ENCODE data around the gene LUC7L2. TPM values are rescaled to one million over a fixed set of nuclear protein-coding genes. Genes with fewer than 3 reads are reported as not detected.

LUC7L2 gene
- total and polyA plus RNA-seq, 10 of the 15 experiments (the other 5 are each of a cell fraction or from before 2014, with no cell fraction given): 31.7 to 98.7 (median 68.6) TPM

DNA sequence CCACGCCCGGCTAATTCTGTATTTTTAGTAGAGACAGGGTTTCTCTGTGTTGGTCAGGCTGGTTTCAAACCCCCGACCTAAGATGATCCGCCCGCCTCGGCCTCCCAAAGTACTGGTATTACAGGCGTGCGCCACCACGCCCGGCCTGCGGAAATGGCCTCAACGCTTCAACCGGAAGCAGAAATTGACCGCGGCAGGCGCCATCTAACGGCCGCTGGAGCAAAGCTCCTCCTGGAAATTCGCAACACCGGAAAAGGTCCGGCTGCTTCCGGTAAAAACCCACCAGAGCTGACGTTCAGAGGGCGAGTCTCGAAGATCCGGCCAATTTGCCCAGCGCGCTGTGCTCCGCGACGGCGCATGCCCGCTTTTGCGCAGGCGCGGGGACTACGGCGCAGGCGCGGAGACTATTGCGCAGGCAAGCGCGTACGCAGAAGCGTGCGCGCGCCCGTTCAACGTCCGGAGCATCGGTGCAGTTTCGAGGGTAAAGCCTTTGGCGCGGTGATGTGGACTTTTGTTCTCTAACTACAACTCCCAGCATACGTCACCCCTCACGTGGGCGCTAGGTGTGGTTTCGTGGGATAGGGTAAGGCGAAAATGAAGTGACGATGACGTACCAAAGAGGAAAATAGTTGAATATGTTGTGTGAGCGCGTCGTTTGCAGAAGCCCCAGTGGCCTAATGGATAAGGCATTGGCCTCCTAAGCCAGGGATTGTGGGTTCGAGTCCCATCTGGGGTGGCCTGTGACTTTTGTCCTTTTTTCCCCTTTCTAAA is 19.5 kb upstream of the LUC7L2 start:
- CTCF ChIA-PET: interaction anchor here (0.6 to 1.6 kb wide), 8 partner anchors 9 to 454 kb away, joined by 3 to 7 read pairs (median 3); partner anchors contain the start of gene LUC7L2
- RAD21 ChIA-PET (ENCODE audit: unreplicated experiment): no interaction called here
- FAIRE-seq (peak; percentile 89), ATAC-seq (peak; percentile 85), DNase-seq (ENCODE audit: low read depth, low spot score) (peak; percentile 100)
- Histone ChIP-seq H3K4me3 (peak overlapping the region; percentile 84), H3K79me2 (ENCODE audit: control insufficient read depth, insufficient read depth, low read length) (peaks cover 18% of the 10 kb centered on the region), H3K9ac (ENCODE audit: control insufficient read depth, insufficient read depth, low read length) (peak overlapping the region; percentile 98), H2AFZ (ENCODE audit: control insufficient read depth, low read depth, low read length) (peak overlapping the region; percentile 59), H4K20me1 (ENCODE audit: control insufficient read depth, insufficient read depth) (no peaks in the 10 kb centered on the region), H3K4me1 (ENCODE audit: control insufficient read depth, insufficient read depth, low read length) (no peaks in the 10 kb centered on the region), H3K9me3 (replicated peaks; ENCODE audit: control insufficient read depth, insufficient read depth, low read length) (peaks cover 5% of the 10 kb centered on the region), H3K36me3 (ENCODE audit: control insufficient read depth in 2 of 2, insufficient read depth in 2 of 2, low read length in 1 of 2) (no peaks in the 10 kb centered on the region), H3K27me3 (replicated peaks in 1 of 2; ENCODE audit: control insufficient read depth in 2 of 2, insufficient read depth in 2 of 2, low read length in 1 of 2) (no peaks in the 10 kb centered on the region), H3K27ac (ENCODE audit: control insufficient read depth, insufficient read depth) (peak overlapping the region; percentile 97), H3K4me2 (ENCODE audit: control insufficient read depth, insufficient read depth) (peak overlapping the region; percentile 65)
- WGBS (ENCODE audit: insufficient coverage, insufficient replicate concordance, low lambda C conversion rate, missing lambda C conversion rate): 2% methylated on average over 66 of the region's 66 CpGs
- no TSS peak for BruUV-seq (replicated peaks)
- intact Hi-C loops (cut with micrococcal nuclease; ENCODE audit: unreplicated experiment) (loop anchor here (1.0 kb wide), 2 partner anchors 19 to 231 kb away; partner anchors contain the start of genes LUC7L2 and ZC3HAV1), in situ Hi-C loops (cut with MboI) (no loop called here)
- POLR2A ChIA-PET: interaction anchor here (0.6 to 1.2 kb wide), 6 partner anchors 19 to 246 kb away, joined by 3 to 5 read pairs (median 4); partner anchors contain the start of gene LUC7L2
- SMC1A ChIA-PET (ENCODE audit: uncharacterized antibody, unreplicated experiment): interaction anchor here (0.6 to 2.2 kb wide), 3 partner anchors 11 to 132 kb away, joined by 3 to 9 read pairs (median 7); partner anchors contain the start of gene LUC7L2
- peak; percentile 49 for TF ChIP-seq TAF1 (IDR thresholded peaks at IDR 0.05; ENCODE audit: borderline replicate concordance, low read depth, low read length)
- 0 out of 2 replicates have a peak, but pooled peaks have one; percentile 41 for TF ChIP-seq RB1 (IDR thresholded peaks at IDR 0.05; ENCODE audit: borderline replicate concordance)
- TF ChIP-seq RUNX3 (IDR thresholded peaks at IDR 0.05; ENCODE audit: low read length): peak; percentile 90
- TF ChIP-seq STAT3 (IDR thresholded peaks at IDR 0.05; ENCODE audit: low read depth, low read length): peak; percentile 9; the same call in 1 of the 2 replicates
- 0 out of 2 replicates have a peak, but pooled peaks have one; percentile 67 for TF ChIP-seq TCF7 (IDR thresholded peaks at IDR 0.05; ENCODE audit: borderline replicate concordance)
- peak; percentile 88 for TF ChIP-seq HCFC1 (IDR thresholded peaks at IDR 0.05; ENCODE audit: low read length)
- no peak for TF ChIP-seq NR2C2 (IDR thresholded peaks at IDR 0.05; ENCODE audit: borderline replicate concordance, control insufficient read depth, insufficient read length, low read depth)
- peak; percentile 64; the same call in 1 of the 2 replicates for TF ChIP-seq NFIC (IDR thresholded peaks at IDR 0.05; ENCODE audit: low read depth, low read length)
- 0 out of 2 replicates have a peak, but pooled peaks have one; percentile 31 for TF ChIP-seq ZBTB33 (IDR thresholded peaks at IDR 0.05)
- TF ChIP-seq, protein P1, sequence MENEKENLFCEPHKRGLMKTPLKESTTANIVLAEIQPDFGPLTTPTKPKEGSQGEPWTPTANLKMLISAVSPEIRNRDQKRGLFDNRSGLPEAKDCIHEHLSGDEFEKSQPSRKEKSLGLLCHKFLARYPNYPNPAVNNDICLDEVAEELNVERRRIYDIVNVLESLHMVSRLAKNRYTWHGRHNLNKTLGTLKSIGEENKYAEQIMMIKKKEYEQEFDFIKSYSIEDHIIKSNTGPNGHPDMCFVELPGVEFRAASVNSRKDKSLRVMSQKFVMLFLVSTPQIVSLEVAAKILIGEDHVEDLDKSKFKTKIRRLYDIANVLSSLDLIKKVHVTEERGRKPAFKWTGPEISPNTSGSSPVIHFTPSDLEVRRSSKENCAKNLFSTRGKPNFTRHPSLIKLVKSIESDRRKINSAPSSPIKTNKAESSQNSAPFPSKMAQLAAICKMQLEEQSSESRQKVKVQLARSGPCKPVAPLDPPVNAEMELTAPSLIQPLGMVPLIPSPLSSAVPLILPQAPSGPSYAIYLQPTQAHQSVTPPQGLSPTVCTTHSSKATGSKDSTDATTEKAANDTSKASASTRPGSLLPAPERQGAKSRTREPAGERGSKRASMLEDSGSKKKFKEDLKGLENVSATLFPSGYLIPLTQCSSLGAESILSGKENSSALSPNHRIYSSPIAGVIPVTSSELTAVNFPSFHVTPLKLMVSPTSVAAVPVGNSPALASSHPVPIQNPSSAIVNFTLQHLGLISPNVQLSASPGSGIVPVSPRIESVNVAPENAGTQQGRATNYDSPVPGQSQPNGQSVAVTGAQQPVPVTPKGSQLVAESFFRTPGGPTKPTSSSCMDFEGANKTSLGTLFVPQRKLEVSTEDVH (IDR thresholded peaks at IDR 0.05; ENCODE audit: low read depth, partially characterized antibody): peak; percentile 67
- peak; percentile 59 to 86; a peak in 2 of 4 replicates for TF ChIP-seq ETV6 (conservative IDR thresholded peaks at IDR 0.05 in 1 of 2, IDR thresholded peaks at IDR 0.05 in 1 of 2; ENCODE audit: borderline replicate concordance in 1 of 2, low read depth in 1 of 2)
- TF ChIP-seq RAD21 (IDR thresholded peaks at IDR 0.05; ENCODE audit: insufficient read depth, low read depth, low read length): peak; percentile 35; the same call in 1 of the 2 replicates
- TF ChIP-seq REST (IDR thresholded peaks at IDR 0.05; ENCODE audit: low read depth, low read length): no peak
